GM21390 (cell line): Measurements from ENCODE around the gene ADAMTS12.

Experiments used
- ATAC-seq: cut with Tn5 transposase; IDR thresholded peaks from one replicate; pipeline ENCODE4 v1.9.1; 2021; ENCODE audit not compliant: unreplicated experiment

The ADAMTS12 gene, protein sequence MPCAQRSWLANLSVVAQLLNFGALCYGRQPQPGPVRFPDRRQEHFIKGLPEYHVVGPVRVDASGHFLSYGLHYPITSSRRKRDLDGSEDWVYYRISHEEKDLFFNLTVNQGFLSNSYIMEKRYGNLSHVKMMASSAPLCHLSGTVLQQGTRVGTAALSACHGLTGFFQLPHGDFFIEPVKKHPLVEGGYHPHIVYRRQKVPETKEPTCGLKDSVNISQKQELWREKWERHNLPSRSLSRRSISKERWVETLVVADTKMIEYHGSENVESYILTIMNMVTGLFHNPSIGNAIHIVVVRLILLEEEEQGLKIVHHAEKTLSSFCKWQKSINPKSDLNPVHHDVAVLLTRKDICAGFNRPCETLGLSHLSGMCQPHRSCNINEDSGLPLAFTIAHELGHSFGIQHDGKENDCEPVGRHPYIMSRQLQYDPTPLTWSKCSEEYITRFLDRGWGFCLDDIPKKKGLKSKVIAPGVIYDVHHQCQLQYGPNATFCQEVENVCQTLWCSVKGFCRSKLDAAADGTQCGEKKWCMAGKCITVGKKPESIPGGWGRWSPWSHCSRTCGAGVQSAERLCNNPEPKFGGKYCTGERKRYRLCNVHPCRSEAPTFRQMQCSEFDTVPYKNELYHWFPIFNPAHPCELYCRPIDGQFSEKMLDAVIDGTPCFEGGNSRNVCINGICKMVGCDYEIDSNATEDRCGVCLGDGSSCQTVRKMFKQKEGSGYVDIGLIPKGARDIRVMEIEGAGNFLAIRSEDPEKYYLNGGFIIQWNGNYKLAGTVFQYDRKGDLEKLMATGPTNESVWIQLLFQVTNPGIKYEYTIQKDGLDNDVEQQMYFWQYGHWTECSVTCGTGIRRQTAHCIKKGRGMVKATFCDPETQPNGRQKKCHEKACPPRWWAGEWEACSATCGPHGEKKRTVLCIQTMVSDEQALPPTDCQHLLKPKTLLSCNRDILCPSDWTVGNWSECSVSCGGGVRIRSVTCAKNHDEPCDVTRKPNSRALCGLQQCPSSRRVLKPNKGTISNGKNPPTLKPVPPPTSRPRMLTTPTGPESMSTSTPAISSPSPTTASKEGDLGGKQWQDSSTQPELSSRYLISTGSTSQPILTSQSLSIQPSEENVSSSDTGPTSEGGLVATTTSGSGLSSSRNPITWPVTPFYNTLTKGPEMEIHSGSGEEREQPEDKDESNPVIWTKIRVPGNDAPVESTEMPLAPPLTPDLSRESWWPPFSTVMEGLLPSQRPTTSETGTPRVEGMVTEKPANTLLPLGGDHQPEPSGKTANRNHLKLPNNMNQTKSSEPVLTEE (N-terminal part only)

DNA sequence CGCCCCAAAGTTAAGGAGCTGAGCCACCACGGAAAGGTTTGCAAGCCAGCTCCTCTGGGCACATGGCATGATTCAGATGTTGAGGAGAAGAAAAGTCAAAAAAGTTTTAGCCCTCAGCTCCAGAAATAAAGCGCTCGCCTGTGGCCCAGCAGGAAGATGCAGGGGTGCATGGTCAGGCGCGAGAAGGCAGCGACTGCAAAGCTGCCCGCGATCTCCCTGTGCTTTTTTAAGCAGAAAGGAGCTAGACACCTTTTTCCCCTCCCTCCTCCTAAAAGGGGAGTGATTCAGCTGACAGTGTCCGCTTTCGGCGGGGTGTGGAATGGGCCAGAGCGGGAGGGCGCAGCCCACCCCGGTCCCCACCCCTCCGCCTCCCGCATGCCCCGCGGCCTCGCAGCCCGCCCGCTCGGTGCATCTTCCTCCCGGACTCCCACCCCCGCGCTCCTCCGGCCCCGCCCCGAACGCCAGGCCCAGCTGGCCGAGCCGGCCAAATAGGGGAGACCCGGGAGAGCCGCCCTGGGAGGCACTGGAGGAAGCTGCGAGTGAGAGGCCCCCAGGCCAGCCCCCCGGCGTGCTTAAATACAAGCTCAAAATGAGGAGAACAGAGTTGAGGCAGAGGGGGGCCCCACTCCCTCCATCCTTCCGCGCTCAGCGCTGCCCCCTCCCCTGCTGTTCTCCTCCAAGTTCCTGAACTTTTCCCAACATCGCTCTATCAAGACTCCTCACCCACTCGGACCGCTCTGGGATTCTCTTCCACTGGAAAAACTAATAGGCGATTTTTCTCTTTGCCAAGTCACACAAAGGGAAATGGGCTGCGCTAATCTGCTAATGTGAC is at the start of gene ADAMTS12:
Gene ADAMTS12 (minus strand): TSS at position 203 of the 832 bp plus-strand sequence. CDS start 134 bp downstream, at position 69.
- ATAC-seq: no peak

DNA sequence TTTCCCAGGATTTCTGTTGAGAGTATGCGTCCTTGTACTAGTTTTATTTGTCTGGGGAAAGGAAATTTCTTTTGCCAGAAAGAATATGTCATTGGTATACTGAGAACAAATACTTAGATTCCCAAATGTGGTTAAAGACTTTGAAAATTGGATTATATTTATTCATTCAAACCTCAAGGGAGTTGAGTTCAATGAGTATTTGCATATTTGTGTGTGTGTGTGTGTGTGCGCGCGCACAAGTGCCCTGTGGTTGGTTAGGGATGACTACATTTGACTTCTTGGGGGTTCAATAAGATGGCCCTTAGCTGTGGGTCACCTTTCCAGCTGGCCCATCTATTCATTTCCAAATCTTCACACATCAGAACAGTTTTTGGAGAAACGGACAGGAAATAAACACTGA is 49.3 kb upstream of the ADAMTS12 start:
- no peak for ATAC-seq

DNA sequence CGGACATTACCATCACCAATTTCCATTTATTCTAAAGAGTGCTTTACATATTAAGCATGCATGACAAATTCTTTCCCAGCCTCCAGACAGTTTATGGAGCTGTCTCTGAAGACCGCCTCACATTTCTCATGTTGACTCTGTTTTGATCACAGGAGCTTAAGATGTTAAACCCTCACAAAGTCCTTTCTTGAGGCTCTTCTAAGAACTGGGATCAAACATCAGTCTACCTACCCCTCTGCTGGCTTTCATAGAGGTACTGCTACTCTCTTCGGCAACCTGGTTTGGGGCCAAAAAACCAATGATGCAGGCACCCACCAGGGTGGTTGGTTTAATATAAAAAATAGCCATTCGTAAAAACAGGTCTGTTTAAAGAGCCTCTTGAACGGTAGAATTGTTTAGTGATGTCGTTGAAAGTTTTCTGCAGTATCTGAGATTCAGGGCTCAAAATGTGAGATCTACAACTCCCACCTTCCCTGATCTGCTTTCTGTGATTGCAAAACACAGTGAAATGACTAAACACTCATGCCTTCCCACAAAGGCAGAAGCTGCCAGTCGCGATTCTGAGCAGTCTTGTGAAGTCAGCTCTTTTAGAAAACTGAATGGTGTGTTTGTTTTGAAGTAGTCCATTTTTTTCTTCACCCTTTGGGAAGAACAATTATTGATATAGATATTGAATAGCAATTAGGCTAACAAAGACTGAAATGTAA is 47.9 kb upstream of the ADAMTS12 start:
- no peak for ATAC-seq

DNA sequence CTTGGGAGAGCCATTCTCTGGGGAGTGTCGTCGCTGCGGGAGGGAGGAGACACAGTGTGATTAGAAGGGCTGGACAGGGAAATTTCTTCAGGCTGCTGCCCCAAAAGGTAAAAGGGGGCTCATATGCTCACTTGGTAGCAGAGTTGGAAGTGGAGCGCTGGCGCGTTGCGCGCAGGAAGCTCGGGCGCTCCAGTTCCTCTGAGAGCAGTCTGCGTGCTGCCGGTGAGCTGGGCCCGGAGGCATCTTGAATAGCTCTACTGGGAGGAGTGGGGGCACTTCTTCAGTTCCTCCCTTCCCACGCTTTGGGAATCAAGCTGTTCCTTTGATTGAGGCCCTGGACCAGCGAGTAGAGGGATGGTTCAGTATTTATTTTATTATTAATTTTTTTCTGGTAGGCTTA is 47.1 kb upstream of the ADAMTS12 start:
- ATAC-seq: no peak

DNA sequence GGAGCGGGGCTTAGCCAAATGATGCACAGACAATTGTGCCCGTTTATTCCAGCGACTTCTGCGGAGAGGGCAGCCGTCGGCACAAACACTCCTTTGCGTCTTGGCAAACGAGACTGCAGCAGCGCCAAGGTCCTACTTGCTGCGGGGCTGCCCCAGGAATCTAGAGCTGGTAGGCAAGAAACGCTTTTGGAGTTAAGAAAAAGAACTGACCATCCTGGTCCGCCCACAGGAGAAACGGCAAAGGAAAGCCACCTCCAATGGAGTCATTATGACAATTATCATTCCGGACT is 46.7 kb upstream of the ADAMTS12 start:
- no peak for ATAC-seq

DNA sequence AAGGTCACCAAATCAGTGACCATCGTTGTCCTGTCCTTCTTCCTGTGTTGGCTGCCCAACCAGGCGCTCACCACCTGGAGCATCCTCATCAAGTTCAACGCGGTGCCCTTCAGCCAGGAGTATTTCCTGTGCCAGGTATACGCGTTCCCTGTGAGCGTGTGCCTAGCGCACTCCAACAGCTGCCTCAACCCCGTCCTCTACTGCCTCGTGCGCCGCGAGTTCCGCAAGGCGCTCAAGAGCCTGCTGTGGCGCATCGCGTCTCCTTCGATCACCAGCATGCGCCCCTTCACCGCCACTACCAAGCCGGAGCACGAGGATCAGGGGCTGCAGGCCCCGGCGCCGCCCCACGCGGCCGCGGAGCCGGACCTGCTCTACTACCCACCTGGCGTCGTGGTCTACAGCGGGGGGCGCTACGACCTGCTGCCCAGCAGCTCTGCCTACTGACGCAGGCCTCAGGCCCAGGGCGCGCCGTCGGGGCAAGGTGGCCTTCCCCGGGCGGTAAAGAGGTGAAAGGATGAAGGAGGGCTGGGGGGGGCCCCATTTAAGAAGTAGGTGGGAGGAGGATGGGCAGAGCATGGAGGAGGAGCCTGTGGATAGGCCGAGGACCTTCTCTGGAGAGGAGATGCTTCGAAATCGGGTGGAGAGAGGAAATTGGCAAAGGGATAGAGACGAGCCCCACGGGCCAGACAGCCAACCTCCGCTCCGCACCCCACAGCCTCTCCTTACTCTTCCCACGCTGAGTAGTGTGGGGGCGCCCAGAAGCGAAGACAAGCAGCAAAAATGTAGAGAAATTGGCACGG is 46.1 kb upstream of the ADAMTS12 start:
- ATAC-seq: no peak

DNA sequence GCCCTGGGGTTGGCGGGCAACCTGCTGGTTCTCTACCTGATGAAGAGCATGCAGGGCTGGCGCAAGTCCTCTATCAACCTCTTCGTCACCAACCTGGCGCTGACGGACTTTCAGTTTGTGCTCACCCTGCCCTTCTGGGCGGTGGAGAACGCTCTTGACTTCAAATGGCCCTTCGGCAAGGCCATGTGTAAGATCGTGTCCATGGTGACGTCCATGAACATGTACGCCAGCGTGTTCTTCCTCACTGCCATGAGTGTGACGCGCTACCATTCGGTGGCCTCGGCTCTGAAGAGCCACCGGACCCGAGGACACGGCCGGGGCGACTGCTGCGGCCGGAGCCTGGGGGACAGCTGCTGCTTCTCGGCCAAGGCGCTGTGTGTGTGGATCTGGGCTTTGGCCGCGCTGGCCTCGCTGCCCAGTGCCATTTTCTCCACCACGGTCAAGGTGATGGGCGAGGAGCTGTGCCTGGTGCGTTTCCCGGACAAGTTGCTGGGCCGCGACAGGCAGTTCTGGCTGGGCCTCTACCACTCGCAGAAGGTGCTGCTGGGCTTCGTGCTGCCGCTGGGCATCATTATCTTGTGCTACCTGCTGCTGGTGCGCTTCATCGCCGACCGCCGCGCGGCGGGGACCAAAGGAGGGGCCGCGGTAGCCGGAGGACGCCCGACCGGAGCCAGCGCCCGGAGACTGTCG is 45.4 kb upstream of the ADAMTS12 start:
- no peak for ATAC-seq

DNA sequence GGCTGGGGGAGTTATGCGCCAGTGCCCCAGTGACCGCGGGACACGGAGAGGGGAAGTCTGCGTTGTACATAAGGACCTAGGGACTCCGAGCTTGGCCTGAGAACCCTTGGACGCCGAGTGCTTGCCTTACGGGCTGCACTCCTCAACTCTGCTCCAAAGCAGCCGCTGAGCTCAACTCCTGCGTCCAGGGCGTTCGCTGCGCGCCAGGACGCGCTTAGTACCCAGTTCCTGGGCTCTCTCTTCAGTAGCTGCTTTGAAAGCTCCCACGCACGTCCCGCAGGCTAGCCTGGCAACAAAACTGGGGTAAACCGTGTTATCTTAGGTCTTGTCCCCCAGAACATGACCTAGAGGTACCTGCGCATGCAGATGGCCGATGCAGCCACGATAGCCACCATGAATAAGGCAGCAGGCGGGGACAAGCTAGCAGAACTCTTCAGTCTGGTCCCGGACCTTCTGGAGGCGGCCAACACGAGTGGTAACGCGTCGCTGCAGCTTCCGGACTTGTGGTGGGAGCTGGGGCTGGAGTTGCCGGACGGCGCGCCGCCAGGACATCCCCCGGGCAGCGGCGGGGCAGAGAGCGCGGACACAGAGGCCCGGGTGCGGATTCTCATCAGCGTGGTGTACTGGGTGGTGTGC is 44.7 kb upstream of the ADAMTS12 start, which contains the start of gene RXFP3:
Gene RXFP3 (plus strand): TSS at position 6 of the 636 bp plus-strand sequence. CDS start 355 bp downstream, at position 361.
- no peak for ATAC-seq

DNA sequence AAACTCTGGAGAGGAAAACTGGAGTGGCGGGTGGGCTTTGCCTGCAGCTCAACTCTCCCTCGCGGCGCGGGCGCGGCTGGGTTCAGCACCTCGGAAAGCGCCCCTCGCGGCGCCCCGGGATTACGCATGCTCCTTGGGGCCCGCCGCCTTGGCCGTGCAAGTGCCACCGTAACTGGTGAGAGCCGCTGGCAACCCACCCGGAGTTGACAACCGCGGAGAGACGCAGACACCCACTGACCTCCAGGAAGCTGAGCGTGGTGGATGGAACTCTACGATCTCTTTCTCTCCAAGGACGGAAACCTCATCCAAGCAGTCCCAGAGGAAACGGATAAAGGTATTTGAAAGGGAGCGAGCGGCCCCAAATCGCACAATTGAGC is 44.2 kb upstream of the ADAMTS12 start:
- no peak for ATAC-seq

DNA sequence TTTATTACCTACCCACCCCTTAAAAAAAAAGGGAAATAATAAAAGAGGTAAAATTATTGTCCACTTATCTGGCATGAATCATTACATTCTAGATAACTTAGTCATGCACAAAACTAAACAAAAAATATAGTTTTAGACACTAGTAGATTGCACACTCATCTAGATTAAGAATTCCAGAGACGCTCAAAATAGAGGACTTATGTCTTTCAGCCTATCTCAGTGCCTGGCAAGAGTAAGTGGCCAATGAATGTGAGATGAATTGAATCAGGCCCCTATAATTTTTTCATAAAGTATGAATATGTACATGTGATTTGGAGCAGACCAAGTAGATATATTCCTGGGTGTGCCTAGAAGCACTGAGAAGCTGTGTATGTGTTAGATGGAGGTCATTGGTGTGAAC is 42.4 kb upstream of the ADAMTS12 start:
- peak; percentile 30 for ATAC-seq

DNA sequence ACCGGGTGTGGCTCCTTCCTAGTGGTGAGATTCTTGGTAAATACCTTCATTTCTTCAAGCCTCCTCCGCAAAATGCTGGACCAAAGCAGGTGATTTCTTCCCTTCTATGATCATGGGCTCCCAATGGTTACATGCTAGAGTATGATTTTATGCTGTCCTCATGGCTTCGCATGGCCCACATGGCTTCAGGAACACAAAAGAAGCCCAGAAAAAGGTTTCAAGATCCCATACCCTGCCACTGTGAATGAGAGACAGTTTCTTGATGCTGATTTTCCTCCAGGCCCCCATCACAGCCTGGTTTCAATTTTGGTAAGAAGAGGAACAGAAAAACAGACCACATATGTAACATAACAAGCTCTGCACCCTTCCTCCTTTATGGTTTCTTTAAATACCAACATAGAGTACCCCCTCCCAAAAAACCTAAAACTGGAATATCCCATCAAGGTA is 42.0 kb upstream of the ADAMTS12 start:
- ATAC-seq: peak; percentile 84

DNA sequence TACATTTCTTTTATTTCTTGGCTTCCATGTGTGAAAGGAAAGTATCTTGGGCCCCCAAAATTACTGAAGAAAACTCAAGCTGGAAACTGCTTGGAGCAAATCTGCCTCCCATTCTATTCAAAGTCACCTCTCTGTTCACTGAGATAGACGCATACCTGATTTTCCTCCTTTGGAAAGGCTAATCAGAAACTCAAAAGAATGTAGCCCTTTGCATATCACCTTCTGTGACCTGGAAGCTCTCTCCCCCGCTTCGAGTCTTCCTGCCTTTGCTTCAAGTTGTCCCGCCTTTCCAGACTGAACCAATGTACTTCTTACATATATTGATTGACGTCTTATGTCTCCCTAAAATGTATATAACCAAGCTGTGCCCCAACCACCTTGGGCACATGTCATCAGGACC is 39.3 kb upstream of the ADAMTS12 start:
- ATAC-seq: no peak

DNA sequence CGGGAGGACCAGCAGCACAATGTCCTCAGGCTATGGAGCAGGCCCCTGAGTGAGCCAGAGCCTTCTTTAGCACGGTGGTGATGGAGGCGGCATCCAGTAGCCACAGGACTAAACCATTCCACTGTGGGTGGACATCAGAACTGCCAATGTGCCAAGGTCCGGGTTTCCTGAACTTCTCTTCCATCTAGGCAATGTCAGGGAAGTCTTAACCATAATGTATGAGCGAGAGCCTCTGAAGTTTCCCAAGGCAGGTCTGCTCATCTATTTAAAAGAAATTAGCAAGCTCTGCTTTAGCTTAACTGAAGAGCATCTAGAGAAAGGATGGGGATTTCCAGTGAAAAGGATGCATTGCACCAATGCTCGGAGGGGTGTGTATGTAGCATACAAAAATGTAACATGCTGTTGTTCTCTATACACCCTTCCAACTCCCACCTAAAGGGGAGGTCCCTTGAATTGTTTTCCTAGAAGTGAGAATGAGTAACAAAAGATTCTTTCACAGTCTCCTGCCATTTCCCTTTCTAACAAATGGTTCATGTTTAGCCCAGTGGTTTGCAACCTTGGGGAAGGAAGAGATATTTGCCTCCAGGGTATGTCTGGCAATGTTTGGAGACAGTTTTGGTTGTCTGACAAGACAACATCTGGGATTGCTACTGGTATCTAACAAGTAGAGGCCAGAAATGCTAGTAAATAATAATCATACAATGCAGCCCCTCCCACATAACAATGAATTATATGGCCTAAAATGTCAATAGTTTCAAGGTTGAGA is 38.3 kb upstream of the ADAMTS12 start:
- no peak for ATAC-seq

DNA sequence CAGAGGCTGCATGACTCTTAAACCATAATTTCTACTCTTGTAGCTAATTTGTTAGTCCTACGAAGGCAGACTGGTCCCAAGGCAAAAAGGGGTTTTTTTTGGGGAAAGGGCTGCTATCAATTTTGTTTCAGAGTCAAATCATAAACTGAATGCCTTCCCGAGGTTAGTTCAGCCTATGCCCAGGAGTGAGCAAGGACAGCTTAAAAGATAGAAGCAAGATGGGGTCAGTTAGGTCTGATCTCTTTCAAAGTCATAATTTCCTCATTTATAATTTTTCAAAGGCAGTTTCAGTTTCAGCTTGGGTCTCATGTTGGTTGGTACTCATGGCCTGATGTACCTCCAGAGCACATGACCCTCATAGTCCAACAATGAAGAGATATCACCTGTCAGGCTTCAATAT is 36.5 kb upstream of the ADAMTS12 start:
- no peak for ATAC-seq

DNA sequence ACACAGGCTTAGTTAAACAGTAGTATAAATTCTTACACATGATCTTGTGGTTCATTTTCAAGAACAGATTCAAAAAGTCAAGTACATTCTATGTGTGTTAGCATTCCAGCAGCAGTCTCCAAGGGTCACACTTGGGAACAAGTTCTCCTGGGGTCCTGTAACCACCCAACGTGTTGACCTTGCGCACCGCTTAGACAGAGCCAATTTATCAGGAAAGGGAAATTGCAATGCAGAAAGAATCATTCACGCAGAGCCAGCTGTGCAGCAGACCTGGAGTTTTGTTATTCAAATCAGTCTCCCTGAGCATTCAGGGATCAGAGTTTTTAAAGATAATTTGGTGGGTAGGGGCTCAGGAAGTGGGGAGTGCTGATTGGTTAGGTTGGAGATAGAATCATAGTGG is 35.9 kb upstream of the ADAMTS12 start:
- ATAC-seq: no peak

DNA sequence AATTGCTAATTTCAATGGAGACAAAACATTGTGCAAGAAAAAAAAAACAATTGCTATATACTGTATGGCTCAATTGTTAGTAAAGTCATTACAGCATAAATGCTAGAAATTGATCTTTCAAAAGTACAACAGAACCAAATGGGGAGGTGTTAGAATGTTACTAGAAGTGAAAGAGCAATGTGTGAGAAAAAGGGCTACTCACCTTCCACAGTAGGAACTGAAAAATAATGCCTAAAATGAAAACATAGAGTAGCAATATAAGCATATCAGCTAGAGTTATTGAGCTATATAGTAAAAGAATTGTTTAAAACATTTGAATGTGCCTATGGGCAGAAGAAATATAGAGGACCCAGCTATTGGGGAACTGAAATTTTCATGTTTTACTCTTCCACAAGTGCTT is 33.5 kb upstream of the ADAMTS12 start:
- peak; percentile 66 for ATAC-seq

DNA sequence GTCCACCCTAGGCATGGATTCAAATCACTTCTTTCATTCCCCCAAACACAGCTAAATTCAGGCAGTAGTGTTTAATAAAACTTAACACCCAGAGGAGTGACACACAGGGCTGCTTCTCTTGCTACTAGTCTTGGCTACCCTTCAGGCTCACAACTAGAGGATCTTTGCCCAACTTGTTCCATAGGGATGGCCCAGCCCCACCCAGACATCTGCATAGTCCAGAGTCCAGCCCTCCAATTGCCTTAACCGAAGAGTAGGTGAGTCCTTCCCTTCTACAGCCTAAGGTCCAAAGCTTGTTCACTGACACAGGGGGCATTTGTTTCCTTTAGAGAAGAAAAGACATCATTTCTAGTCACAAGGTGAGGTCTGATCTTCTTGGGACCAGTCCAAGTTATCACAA is 29.2 kb upstream of the ADAMTS12 start:
- ATAC-seq: no peak
